Subcutaneous adipose tissue (tissue), 4 donors: ENCODE results near the gene MLIP. TPM values are rescaled to one million over a fixed set of nuclear protein-coding genes. Genes with fewer than 3 reads are reported as not detected.

Experiments used
- total RNA-seq, 4 donors: library from RNA; depleted of rRNA; stranded (reverse); fragments of >200 nt; gene quantifications; one replicate each; pipeline ENCODE4 v1.1.0, GENCODE V29; 2016
- TF ChIP-seq, protein P1 (sequence below): fragments of 450-650 bp; IDR thresholded peaks from one replicate; pipeline ENCODE4 v1.5.1; 2016; ENCODE audit warnings: low read depth, mild to moderate bottlenecking, control low read depth, antibody characterized with exemption, moderate library complexity

The MLIP gene
- total RNA-seq, 4 donors from 2014 or later = 0.51 to 10.1 (median 4.6) TPM

DNA sequence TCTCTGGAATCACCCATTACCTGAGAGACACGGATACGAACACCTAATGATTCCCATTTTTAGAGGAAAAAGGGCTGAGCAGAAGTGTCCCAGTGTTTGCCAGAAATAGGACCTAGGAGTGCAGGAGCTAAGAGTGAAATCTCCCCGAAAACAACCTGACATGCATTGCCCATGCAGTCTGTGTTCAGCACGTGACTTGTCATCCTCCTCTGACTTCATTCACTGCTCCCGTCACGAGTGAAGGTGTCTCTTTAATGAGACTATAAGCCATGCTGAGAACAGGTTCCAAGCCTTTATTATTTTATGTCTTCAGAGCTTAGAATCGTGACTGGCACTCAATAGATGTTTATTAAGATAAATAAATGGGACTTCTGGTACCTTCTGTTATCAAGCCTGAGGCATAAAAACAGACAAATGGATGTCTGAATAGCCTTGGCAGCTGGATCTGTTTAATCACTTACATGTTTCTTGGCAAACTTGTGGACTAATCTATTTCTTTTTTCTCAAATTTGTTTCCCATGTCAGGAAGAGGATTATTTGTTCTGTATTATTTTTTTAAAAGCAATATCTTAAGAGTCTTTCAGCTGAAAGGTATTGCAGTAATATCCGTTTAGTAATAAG, 3.7 kb upstream of the MLIP start:
- TF ChIP-seq, protein P1, sequence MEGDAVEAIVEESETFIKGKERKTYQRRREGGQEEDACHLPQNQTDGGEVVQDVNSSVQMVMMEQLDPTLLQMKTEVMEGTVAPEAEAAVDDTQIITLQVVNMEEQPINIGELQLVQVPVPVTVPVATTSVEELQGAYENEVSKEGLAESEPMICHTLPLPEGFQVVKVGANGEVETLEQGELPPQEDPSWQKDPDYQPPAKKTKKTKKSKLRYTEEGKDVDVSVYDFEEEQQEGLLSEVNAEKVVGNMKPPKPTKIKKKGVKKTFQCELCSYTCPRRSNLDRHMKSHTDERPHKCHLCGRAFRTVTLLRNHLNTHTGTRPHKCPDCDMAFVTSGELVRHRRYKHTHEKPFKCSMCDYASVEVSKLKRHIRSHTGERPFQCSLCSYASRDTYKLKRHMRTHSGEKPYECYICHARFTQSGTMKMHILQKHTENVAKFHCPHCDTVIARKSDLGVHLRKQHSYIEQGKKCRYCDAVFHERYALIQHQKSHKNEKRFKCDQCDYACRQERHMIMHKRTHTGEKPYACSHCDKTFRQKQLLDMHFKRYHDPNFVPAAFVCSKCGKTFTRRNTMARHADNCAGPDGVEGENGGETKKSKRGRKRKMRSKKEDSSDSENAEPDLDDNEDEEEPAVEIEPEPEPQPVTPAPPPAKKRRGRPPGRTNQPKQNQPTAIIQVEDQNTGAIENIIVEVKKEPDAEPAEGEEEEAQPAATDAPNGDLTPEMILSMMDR = no peak

DNA sequence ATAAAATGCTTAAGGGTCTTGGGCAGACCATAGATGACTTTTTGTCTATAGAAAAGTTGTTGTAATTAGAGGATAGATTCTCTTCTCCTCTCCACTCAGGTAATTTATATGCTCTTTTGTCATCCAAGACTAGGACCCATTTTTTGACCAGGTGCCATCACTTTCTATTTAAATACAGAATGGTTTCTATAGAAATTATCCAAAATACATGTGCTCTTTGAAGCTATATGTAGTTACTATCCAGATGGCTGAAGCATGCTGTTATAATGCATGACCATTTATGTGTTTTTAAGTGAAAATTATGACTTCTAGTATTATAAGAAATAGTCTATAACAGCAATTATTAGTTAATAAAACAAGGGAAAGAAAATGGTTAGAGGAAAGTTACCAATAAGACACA, 3.0 kb upstream of the MLIP start:
- TF ChIP-seq, protein P1 = no peak

DNA sequence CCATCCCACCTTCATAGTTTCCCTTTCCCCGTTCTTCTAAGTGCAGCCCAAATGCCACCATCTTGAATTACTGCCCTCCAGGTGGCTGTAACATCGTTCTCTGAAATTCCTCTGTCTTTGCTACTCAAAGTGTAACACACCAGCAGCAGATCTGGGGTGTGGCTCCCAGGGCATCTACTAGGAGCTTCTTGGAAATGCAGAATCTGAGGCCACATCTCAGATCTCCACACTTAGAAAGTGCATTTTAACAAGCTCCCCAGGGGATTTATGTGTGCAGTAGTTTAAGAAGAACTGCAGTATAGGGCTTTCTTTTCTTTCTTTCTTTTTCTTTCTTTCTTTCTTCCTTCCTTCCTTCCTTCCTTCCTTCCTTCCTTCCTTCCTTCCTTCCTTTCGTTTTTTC, 1.7 kb upstream of the MLIP start:
- TF ChIP-seq, protein P1 = no peak

DNA sequence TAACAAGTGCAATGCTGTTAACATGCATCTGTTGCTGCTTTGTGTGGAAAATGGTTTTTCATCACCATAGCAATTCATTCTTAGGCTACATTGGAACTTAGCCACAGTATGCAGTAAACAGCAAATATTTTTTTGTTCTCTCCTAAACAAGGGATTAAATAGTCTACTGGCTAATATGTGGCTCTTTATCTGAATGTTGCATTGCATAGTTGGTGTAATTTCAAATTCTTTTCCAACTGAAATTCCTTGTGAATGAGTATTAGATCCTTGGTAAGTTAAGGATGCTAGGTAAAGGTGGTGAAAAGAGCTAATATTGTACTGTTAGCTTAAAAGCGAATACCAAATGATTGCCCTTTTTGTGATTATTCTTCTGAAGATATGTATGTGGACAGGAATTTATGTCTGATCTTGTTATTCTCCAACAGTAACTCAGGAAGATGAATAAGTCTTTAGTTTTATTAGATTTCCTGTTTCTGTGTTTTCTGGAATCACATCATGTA, 958 bp downstream of the MLIP start:
- TF ChIP-seq, protein P1 = no peak

DNA sequence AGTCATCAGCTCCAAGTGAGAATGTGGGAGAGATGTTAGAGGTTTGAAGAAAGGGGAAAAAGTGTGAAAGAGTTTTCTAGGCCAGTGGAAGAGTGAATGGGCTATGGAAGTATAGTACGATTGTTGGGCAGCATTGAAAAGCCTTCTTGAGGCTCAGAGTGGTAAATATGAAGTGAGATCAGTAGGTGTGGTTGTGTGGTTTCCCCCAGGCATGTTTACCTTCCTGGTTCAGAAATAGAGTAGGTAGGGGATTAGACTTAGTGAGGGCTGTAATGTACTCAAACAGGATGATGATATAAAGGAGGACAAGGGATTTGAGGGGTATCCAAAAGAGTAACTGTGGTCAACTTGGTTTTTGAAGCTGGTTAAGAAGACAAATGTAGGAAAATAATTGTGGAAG, 3.7 kb downstream of the MLIP start:
- TF ChIP-seq, protein P1 = no peak

DNA sequence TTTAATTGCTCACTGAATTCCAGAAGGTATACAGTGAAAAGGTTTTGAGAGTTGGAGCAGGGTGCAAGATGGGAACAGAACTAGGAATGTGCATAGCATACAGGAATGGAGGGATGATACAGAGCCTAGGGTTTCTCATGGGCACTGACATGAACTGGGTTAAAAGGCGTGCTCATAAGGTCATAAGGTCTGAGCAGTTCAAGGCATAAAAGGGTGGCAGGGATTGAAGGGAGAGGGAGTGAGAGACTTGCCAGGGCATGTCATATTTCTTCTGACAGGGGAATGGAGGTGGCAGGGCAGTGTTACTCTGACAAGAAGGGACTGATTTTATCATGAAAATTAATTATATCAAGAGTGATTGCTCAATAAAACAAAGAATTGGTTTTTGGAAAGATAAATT, 4.7 kb downstream of the MLIP start:
- TF ChIP-seq, protein P1 = no peak

DNA sequence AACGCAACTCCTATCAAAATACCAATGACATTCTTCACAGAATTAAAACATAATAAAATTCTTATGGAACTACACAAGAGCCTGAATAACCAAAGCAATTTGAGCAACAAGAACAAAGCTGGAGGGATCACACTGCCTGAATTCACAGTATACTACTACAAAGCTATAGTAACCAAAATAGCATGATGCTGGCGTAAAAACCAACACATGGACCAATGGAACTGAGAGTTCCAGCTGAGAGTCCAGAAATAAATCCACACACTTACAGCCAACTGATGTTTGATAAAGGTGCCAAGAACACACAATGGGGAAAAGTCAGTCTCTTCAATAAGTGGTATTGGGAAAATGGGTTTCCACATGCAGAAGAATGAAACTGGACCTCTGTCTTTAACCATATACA, 6.9 kb downstream of the MLIP start:
- TF ChIP-seq, protein P1 = no peak
